Astrocyte (in vitro differentiated cells and primary cell): ENCODE data around the gene GUSB.

ENCODE experiments used
- EZH2 ChIP-seq: IDR thresholded peaks from 2 replicates; pipeline ENCODE4 v1.6.1; 2012; ENCODE audit warnings: mild to moderate bottlenecking, low read length, inconsistent platforms; ENCODE audit not compliant: insufficient read depth
- TF ChIP-seq, protein P1 (sequence below): IDR thresholded peaks from 2 replicates; pipeline ENCODE4 v1.5.1; 2011; ENCODE audit warnings: low read depth, mild to moderate bottlenecking, inconsistent platforms, low read length, moderate library complexity; ENCODE audit not compliant: insufficient read depth

DNA sequence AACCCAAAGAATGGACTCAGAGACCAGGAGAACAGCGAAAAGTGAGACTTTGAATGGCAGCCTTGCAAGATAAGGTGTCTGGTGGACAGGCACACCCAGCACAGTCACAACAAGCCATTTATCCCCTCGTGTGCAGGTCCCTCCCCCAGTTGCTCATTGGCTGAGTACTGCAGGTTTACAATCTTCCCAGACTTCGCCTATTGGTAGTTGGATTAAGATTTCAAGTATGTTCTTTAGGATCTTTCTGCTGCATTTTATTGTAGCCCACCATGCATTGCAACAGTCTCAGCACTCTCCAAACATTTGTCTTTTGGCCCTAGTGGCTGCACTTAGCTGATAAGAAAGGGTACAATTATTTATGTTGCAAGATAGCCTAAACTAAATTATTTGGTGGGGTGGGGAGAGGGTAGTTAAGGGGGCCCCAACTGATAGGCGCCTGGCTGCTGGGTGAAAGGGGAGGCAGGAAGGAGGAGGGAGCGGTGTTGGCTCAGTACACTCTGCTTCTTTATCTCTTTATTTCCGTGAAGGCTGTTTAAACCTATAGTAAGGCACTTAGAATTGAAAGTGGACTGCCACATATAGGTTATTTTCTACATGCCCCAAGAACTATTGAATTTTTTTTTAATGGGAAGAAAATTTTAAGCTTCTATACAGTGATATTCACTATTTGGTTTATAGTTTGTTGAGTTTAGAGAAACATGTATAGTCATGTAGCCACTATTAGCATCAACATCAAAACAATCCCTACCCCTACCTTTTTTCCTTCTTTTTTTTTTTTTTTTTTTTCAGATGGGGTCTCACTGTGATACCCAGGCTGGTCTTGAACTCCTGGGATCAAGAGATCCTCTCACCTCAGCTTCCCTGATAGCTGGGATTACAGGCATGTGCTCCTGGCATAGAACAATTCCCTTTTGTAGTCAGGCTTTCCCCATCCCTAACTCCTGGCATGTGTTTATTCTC is 54.2 kb downstream of the GUSB start:
- TF ChIP-seq EZH2 = no peak
- TF ChIP-seq, protein P1, sequence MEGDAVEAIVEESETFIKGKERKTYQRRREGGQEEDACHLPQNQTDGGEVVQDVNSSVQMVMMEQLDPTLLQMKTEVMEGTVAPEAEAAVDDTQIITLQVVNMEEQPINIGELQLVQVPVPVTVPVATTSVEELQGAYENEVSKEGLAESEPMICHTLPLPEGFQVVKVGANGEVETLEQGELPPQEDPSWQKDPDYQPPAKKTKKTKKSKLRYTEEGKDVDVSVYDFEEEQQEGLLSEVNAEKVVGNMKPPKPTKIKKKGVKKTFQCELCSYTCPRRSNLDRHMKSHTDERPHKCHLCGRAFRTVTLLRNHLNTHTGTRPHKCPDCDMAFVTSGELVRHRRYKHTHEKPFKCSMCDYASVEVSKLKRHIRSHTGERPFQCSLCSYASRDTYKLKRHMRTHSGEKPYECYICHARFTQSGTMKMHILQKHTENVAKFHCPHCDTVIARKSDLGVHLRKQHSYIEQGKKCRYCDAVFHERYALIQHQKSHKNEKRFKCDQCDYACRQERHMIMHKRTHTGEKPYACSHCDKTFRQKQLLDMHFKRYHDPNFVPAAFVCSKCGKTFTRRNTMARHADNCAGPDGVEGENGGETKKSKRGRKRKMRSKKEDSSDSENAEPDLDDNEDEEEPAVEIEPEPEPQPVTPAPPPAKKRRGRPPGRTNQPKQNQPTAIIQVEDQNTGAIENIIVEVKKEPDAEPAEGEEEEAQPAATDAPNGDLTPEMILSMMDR = no peak
